ENCODE results near the gene PTPRR.

GRCh38 chr12:70736351-70737133, 184.0 kb downstream of the PTPRR start:
- TF ChIP-seq CHD2 (IDR thresholded peaks at IDR 0.05; ENCODE audit: borderline replicate concordance, low read depth, low read length) (no peak), CREM (IDR thresholded peaks at IDR 0.05; ENCODE audit: low read depth) (no peak)
